NCI-H146 (cell line): ENCODE results near the gene ADAMTS7.
"Not testable (repeated sequence)": the region's sequence is repeated elsewhere in the genome, so short reads cannot be mapped to it uniquely, and the experiment has no call there.

Experiments
- DNase-seq: peaks from one replicate; lab custom pipeline; 2025; lab: John Stamatoyannopoulos, UW

The ADAMTS7 gene

DNA sequence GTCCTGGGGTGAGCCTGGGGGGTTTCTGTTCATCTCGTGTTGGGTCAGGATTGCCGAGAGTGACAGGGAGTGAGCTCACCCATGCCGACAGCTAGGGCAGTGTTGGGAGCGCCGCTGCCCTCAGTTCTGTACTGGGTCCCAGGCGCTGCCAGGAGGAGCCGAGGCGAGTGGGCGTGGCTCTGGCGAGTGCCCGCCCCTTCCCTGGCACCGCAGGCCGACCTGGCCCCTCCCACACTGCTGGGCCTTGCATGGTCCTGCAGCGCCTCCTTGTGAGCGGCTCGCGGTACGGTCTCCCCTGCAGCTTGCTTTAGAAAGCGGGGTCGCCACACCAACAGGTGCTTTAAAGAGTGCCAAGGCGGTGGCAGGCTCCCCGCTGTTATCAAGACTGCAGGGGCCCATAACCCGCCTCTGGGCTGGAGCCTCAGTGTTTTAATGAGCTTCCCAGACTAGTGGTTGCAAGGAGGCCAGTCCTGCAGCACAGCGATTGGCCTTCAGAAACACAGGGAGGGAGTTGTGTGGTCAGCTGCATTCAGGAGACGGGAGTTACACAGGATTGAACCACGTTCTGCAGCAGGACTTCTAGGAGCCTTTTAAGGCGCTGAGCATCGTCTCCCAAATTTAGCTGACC is 60.2 kb downstream of the ADAMTS7 start:
- peak; percentile 85 for DNase-seq

GRCh38 chr15:78750566-78750965 is 60.7 kb downstream of the ADAMTS7 start:
- no peak for DNase-seq

DNA sequence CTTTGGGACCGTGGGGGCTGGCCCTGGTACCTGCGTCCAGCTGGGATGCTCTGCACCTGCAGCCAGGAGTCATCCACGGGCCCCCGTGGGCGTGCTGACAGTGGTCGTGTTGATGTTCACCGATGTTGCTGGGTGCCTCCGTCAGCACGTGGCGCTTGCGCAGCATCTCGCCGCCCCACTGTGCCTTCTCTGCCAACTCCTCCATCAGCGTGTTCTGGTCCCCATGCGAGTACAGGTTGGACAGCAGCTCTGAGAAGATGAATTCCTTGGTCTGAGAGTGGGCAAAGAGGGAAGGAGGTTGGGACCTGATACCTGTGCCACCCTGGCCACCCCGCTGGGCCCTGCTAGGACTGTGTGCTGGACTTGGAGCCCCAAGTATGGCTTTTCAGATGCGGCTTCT is 61.4 kb downstream of the ADAMTS7 start:
- DNase-seq: no peak

DNA sequence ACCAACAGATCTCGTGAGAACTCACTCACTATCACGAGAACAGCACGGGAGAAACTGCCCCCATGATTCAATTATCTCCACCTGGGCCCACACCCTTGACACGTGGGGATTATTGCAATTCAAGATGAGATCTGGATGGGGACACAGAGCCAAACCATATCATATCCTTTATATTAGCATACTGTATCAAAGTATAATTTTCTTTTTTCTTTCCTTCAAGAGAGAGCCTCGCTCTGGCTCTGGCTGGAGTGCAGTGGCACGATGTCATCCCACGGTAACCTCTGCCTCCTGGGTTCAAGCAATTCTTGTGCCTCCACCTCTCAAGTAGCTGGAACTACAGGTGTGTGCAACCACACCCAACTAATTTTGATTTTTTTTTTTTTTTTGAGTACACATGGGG is 63.4 kb downstream of the ADAMTS7 start:
- not testable (repeated sequence) for DNase-seq

GRCh38 chr15:78741674-78742073 is 69.6 kb downstream of the ADAMTS7 start:
- DNase-seq: not testable (repeated sequence)

GRCh38 chr15:78740904-78741274 is 70.4 kb downstream of the ADAMTS7 start:
- no peak for DNase-seq

GRCh38 chr15:78739996-78740903 is 71.0 kb downstream of the ADAMTS7 start:
- DNase-seq: peak; percentile 68

DNA sequence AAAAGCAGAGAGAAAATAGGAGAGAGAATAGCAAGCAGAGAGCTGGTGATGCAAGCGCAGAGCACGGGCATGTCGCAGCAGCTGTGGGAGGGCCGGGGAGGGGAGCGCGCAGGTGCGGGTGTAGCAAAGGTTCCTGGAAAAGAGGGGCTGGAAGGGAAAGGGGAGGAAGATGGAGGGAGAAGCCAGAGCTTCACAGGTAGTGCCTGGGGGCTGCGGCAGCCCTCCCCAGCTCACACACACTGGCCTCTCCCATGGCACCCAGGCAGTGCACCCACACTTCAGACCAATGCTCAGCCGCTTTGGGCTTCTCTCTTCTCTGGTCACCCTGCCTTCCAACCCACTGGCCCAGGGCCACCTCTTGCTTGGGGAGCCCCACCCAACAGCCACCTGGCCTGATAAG is 72.1 kb downstream of the ADAMTS7 start:
- DNase-seq: no peak

DNA sequence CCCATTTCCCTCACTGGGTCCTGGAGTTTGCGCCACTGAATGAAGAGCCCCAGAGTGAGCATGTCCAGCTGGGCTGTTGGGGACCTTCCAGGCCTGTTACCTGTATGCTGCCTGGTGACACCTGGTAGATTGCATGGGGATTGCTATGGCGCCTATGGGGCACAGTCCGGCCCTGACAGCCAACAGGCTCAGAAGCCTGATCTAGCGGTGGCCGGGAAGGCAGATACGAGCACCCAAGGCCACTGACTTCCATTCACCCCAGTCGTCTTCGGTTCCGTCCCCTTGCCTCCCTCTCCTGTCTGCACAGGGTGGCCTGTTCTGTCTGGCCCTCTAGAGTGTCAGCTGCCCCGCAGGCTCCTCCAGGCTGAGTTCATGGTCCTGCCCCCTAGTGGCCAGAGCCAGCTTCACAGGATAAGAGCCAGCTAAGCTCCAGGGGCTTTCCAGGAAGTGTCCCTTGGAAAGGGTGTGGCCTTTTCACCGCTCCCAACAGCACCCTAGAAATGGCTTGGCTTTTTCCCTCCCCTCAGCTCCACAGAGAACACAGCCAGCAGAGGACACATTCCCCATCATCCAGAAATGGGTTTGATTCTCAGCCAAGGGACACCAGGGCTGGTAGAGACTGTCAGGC is 73.2 kb downstream of the ADAMTS7 start:
- DNase-seq: peak; percentile 24

DNA sequence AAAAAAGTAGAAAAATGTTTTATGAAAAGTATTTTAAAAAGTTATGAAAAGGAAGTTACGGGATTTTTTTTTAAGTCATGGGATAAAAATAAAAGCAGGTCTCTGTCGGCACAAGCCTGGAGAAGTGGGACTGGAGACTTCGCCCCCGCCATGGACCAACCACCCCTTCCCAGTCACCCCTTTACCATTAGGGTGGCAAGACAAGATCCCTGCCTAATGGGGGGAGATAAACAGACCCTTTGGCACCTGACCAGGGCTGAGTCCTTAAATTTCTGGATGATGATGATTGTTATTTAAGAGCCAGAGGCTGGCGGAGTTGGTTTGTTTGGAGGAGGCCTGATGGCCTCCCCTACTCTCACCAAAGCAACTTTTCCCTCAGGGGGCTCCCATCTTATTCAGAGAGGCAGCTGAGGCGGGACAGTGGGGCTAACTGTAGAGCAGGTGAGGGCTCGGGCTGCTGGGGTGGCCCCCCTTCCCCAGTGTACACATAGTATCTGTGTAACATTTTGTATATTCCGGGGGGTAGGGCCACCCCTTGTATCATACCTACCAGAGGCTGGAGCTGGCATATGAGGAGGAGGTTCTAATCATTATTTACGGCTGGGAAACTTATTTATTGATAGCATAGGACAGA is 74.0 kb downstream of the ADAMTS7 start:
- DNase-seq: no peak

DNA sequence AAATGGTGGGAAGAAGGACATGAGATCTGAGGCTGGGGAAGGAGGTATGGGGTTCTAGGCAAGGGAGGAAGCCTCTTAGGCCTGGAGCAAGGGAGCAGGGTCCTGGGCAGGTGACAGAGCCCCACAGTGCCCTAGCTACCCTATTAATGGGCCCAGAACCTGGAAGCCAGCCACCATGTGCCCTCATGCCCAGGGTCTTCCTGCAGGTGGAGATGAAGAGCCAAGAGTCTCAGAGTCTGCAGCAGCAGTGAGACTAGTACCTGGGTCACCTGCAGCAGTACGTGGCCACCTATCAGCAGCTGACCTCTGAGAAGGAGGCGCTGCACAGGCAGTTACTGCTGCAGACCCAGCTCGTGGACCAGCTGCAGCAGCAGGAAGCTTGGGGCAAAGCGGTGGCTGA is 75.0 kb downstream of the ADAMTS7 start:
- peak; percentile 2 for DNase-seq

- DNase-seq: no peak
Measured at GRCh38 chr15:78734451-78735064, 76.7 kb downstream of the ADAMTS7 start.

DNA sequence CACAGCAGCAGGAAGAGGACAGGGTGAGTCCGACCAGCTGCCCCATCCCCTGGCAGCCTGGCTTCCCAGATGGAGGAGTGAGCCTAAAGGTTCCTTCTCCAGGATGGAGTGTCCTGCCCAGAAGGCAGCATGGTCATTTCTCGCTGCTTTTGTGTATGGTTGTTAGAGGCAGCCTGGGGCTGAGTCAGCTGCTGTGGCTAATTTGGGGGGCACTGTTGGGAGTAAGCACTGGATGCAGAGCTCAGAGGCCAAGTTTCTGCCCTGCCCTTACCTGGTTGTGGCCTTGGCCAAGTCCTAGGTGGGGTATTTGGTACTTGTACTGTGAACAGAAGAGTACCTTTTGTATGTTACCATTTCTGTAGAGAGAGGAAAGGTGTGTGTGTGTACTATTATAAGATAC is 78.6 kb downstream of the ADAMTS7 start:
- no peak for DNase-seq

- no peak for DNase-seq
Measured at GRCh38 chr15:78730955-78731354, 80.3 kb downstream of the ADAMTS7 start.

DNA sequence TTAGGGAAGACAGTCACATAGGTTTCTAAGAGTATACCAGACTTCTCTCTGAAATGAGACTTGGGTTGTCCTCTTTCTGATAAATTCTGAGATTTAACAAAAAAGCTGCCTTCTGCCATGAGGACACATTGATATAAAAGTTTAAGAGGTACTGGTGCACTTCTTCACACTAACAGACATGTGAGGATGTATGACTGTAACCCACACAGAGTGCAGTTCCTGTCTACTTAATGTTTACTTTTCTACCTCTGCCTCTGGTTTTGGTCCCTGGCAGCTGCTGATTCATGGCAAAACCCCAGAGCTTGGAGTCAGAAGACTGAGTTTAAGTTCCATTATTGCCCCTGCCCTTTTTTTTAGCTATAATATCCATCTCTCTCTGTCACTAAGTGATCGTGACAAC is 82.8 kb downstream of the ADAMTS7 start:
- not testable (repeated sequence) for DNase-seq

- DNase-seq: no peak
Measured at GRCh38 chr15:78727561-78727960, 83.7 kb downstream of the ADAMTS7 start.

DNA sequence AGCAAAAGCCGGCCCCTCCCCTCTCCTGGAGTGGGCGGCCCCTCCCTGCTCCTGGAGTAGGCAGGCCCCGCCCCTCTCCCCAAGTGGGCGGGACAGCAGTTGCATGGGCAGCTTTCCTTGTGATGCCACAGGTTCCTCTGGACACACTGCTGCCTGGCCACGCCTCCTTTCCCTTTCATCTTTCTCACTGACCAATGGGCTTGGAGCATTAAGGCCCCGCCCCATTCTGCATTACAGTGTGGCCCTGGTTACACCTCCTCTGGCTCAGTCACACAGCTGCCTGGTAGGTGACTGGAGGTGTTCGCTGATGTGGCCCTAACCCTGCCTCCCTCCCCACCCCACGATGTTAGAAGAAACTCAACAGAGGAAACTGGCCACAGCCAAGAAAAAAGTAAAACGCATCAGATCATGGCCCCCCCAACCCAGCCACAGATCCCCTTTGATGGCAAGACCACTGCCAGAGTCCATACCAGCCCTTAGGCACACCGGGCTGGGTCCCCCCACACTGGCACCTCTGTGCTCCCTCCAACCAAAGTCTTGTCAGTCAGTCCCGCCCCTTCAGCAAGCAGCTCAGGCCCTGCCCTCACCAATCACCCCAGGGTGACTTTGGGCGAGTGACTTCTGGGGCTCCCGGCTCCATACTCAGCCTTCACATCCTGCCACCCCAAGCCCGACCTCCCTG is 84.3 kb downstream of the ADAMTS7 start:
- DNase-seq: peak; percentile 39

DNA sequence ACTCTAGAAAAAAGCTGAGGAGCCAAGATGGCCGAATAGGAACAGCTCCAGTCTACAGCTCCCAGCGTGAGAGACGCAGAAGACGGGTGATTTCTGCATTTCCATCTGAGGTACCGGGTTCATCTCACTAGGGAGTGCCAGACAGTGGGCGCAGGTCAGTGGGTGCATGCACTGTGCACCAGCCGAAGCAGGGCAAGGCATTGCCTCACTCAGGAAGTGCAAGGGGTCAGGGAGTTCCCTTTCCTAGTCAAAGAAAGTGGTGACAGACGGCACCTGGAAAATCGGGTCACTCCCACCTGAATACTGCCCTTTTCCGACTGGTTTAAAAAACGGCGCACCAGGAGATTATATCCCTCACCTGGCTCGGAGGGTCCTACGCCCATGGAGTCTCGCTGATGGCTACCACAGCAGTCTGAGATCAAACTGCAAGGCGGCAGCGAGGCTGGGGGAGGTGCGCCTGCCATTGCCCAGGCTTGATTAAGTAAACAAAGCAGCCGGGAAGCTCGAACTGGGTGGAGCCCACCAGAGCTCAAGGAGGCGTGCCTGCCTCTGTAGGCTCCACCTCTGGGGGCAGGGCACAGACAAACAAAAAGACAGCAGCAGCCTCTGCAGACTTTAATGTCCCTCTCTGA is 91.3 kb downstream of the ADAMTS7 start:
- peak; percentile 7 for DNase-seq

DNA sequence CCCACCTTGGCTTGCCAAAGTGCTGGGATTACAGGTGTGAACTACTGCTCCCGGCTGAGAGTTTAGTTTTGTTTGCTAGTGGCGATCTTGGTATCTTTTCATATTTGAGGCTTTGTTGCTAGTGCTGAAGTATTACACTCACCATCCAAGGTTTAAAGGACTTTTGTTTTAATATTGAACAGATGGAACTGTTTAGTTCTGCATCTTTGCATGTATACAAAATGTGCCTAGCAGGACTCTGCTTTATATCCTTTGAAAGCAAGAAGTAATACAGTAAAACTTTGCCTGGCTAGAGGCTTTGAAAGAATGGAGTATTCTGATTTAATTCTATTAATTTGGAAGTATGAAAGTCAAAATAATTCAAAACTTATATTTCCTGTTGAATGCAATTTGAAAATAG is 92.4 kb downstream of the ADAMTS7 start:
- no peak for DNase-seq

DNA sequence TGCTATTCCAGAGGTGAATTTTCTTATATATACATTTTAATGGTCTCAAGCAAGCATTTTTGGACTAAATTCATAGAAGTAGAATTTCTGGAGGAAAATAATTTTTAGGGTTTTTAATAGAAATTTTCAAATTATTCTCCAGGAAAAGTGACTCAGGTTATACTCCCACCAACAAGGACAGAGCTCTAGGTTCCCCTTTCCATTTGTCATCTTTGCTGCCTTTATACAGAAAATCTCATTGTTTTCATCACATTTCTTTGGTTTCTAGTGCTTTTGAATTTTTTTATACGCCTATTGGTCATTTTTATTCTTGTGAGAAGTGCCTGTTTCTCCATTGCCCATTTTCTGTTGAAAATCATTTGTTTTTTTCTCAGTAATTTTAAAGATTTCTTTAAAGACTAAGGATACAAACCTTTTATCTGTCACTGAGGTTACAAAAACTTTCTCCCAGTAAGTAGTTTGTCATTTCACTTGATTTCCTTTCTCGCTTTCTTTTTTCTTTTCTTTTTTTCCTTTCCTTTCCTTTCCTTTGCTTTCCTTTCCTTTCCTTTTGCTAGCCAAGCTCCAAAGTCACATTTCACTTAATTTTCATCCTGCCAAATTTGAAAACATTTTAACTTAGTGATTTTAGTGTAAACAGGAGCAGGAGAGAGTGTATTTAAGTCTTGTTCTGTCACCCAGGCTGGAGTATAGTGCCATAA is 93.2 kb downstream of the ADAMTS7 start:
- DNase-seq: no peak
